Activated naive CD4-positive, alpha-beta T cell treated with anti-CD3 and anti-CD28 coated beads, Interleukin-2, amount 10 ng/mL, durations not matched to agents 7 days and 5 days (primary cell): ENCODE data around the gene CCDC158.
A peak's percentile ranks its signal among the peaks of the same experiment; 100 is the strongest.
"Not testable (repeated sequence)": the region's sequence is repeated elsewhere in the genome, so short reads cannot be mapped to it uniquely, and the experiment has no call there.

ENCODE experiments used
- CTCF ChIA-PET: fragments of 350-600 bp; sonication (Branson Sonifier 250); formaldehyde crosslinking; loops from one replicate; lab custom pipeline; 2021; ENCODE audit warnings: antibody characterized with exemption; lab: Charles Lee
- DNase-seq: peaks from one replicate; pipeline ENCODE4 v3.0.0-alpha.2; 2020
- H3K27ac Mint-ChIP-seq: one replicate; pipeline ENCODE4 v1.8.0; 2021; ENCODE audit warnings: mild to moderate bottlenecking, moderate library complexity, mixed read lengths
- H3K27me3 Mint-ChIP-seq: one replicate; pipeline ENCODE4 v1.8.0; 2021; ENCODE audit warnings: mild to moderate bottlenecking, mixed read lengths
- H3K36me3 Mint-ChIP-seq: one replicate; pipeline ENCODE4 v1.8.0; 2021; ENCODE audit warnings: mixed read lengths
- H3K4me1 Mint-ChIP-seq: one replicate; pipeline ENCODE4 v1.8.0; 2021; ENCODE audit warnings: mixed read lengths
- H3K4me3 Mint-ChIP-seq: one replicate; pipeline ENCODE4 v1.8.0; 2021; ENCODE audit warnings: mild to moderate bottlenecking, moderate library complexity, mixed read lengths
- H3K9me3 Mint-ChIP-seq: one replicate; pipeline ENCODE4 v1.8.0; 2021; ENCODE audit warnings: mixed read lengths

Gene CCDC158

DNA sequence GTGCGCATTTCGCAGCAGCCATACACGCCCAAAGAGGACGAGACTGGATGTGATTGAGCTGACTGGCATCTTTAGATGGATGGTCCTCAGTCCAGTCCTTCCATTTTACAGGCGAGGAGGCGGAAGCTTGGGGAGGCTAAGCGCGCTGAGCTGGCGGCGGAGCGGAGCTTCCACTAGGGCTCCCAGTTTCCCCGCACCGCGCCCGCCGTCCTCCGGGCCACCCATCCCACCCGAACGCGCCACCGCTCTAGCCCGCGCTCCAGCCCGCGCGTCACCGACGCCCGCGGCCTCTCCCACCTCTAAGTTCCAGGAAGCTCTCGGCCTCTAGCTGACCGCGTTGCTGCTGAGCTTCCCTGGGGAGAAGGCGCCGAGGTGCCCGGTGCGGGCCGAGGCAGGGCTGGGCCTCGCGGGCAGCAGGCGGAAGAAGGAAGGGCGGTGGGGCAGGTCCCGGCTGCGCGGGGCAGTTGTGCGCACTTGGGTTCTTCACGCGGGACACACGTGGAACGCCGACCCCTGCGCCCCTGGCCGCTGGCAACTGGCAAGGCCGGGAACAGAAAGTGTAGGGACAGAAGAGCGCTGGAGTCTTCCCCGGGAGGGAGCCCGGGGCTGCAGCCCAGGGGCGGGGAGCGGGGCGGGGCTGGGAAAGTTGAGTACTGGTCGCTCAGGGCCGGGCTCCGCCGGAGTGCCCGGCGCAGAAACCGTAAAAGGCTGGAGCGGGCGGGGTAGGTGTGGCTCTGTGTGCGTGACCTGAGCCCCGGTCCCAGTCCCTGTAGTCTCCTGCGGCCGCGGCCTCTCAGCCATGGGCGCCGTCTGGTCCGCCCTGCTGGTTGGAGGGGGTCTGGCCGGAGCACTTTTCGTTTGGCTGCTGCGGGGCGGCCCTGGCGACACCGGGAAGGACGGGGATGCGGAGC, 114.7 kb downstream of the CCDC158 start, which contains the start of gene STBD1:
TSS of gene STBD1 (plus strand) at position 763 of the 911 bp plus-strand sequence. CDS start at position 800, 37 bp downstream.
- no peaks in the 10 kb centered on the region for H3K9me3 Mint-ChIP-seq

DNA sequence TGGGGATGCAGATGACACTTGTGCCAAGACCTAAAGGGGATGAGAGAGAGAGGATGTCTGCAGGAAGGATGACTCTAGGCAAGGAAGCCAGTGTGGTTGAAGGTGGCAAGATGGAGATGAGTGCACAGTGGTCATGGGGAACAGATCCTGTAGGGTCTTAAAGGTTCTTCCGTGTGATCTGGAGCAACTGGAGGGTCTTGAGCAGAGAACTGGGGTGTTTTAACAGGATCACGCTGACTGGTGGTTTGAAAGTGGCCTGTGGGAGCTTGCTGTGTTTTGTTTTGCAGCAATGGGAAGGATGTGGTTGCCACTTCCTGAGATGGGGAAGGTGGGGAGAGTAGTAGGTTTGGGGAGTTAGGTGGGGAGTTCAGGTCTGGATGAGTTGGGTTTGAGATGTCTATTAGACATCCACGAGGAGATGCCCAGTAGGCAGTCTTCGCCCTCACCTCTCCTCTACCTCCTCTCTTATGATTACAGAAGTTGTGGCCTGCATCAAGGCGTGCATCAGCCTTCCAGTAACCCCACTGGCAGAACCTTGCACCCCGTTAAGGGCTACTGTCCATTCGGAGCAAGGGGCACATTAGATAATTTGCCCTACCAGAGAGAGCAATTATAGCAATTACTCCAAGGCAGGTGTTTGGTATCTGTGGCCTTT, 115.8 kb downstream of the CCDC158 start:
- Mint-ChIP-seq H3K27ac (peak overlapping the region; percentile 78), H3K9me3 (peaks cover 2% of the 10 kb centered on the region), H3K27me3 (peaks cover 38% of the 10 kb centered on the region), H3K36me3 (peaks cover 16% of the 10 kb centered on the region), H3K4me3 (peak overlapping the region; percentile 74), H3K4me1 (peaks cover 59% of the 10 kb centered on the region)
- CTCF ChIA-PET, result interaction anchor here (0.9 to 4.4 kb wide), 5 partner anchors 19 to 125 kb away, joined by 3 to 32 read pairs (median 3); no protein-coding TSS in a partner anchor
- peak; percentile 44 for DNase-seq

More for the DNA sequence above, 114.7 kb downstream of the CCDC158 start, which contains the start of gene STBD1:
- peaks cover 48% of the 10 kb centered on the region for H3K4me1 Mint-ChIP-seq
- H3K27ac Mint-ChIP-seq, result peak within 1 kb of the TSS; percentile 78
- peak within 1 kb of the TSS; percentile 74 for H3K4me3 Mint-ChIP-seq
- CTCF ChIA-PET, result interaction anchor here (0.9 to 4.4 kb wide), 7 partner anchors 9 to 126 kb away, joined by 3 to 32 read pairs (median 3); no protein-coding TSS in a partner anchor
- peak; percentile 59 for DNase-seq
- peaks cover 38% of the 10 kb centered on the region for H3K27me3 Mint-ChIP-seq
- peaks cover 14% of the 10 kb centered on the region for H3K36me3 Mint-ChIP-seq

DNA sequence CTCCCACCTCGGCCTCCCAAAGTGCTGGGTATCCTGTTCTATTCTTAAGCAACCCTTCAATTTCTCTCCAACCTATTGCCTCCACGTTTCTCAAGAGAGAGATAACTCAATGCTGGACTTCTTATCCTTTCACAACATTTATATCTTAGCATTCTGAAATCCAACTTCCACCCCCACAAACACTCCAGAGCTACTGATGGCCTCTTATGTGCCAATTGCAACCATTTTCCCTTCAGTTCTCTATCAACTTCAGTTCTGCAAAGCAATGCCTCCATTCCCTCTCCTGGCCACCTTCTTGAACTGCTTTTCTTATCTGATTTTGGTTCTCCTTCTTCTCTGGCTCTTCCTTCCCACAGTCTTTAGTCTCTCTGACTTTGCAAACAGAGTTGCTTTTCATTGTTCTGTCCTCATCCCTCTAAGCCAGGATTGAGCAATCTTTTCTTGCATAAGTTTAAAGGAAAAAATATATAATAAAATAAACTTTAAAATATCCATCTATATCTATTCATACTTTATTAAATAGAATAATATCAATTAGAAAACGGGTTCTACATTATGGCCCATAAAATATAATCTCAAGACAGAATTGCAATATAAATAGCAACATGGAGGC, 118.0 kb downstream of the CCDC158 start:
- Mint-ChIP-seq H3K4me3 (no peak overlapping the region), H3K4me1 (peaks cover 62% of the 10 kb centered on the region), H3K9me3 (peaks cover 10% of the 10 kb centered on the region), H3K36me3 (peaks cover 12% of the 10 kb centered on the region), H3K27me3 (peaks cover 22% of the 10 kb centered on the region), H3K27ac (no peak overlapping the region)
- no peak for DNase-seq
- CTCF ChIA-PET, result no interaction called here

DNA sequence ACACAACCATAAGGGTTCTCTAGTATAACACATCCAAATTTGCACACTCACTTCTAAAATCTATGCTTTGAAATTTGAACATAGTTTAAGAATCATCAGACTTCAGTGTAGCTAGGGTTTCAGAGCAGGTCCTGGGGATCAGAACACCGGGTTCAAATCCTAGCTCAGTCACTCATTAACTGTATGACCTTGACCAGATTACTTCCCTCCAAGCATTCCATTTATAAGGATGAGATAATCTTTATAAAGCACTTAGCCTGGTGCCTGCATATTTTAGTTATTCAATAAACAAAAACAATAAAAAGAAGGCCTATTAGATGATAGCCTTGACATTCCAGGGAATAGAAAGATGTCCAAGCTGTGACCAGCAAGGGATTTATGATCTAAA, 119.2 kb downstream of the CCDC158 start:
- peaks cover 14% of the 10 kb centered on the region for H3K27me3 Mint-ChIP-seq
- H3K36me3 Mint-ChIP-seq, result peaks cover 14% of the 10 kb centered on the region
- peaks cover 21% of the 10 kb centered on the region for H3K9me3 Mint-ChIP-seq
- CTCF ChIA-PET, result interaction anchor here (0.6 to 2.1 kb wide), 3 partner anchors 76 to 751 kb away, joined by 3 to 6 read pairs (median 3); no protein-coding TSS in a partner anchor
- no peak for DNase-seq
- no peak overlapping the region for H3K4me3 Mint-ChIP-seq
- peaks cover 58% of the 10 kb centered on the region for H3K4me1 Mint-ChIP-seq
- H3K27ac Mint-ChIP-seq, result peak overlapping the region; percentile 47

DNA sequence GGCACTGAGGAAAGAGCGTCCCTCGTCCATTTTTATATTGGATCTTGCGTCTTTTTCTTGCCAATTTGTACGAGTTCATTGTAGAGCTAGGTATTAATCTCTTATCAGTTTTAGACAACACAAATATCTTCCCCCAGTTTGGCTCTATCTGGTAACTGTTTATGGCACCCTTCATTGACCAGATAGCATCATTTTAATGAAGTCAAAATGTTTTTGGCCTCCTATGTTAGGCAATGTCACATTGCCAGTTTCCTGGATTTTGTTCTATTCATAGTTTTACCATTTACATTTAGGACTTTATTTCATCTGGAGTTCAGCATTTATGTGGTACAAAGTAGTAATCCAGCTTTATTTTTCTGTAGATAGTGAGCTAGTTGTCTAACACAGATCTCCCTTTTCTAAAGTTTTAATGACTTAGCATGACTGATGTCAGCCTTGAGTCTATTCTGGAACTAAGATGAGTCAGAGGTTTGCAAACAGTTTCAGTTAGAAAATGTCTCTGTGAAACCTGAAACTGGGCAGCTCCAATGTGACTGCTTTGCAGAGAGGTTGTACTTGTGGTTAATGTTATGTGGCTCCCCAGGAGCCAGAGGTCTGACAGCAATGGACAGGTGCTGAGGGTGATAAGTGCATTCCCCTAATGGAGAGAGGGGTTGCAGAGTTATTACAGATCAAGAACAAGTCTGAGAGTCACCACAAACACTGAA, 119.7 kb downstream of the CCDC158 start:
- Mint-ChIP-seq H3K4me1 (peaks cover 58% of the 10 kb centered on the region), H3K36me3 (peaks cover 14% of the 10 kb centered on the region), H3K9me3 (peaks cover 23% of the 10 kb centered on the region), H3K27me3 (peaks cover 9% of the 10 kb centered on the region), H3K4me3 (no peak overlapping the region), H3K27ac (peak overlapping the region; percentile 47)
- CTCF ChIA-PET, result interaction anchor here (0.6 to 2.1 kb wide), 3 partner anchors 77 to 752 kb away, joined by 3 to 6 read pairs (median 3); no protein-coding TSS in a partner anchor
- peak; percentile 49 for DNase-seq

DNA sequence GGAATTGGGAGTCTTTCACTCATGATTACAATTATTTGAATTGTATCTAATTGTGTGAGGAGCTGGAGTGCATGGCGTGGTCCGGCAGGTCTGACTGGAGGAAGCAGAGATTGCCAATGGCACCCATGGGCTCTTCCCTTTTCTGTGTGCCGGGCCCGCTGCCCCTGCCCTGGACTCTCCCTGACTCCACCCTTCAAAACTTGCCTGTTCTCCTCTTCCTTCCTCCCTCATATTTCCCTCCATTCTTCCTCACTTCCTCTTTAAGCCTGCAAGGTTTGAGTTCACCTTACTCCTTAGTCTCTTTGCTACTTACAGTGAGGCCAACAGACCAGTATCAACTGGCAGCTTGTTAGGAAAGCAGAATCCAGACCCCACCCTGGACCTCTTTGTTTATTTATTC, 120.9 kb downstream of the CCDC158 start:
- no peak for DNase-seq
- H3K4me3 Mint-ChIP-seq, result no peak overlapping the region
- CTCF ChIA-PET, result interaction anchor here (2.1 kb wide), 1 partner anchor 78 kb away, joined by 6 read pairs; no protein-coding TSS in a partner anchor
- H3K27ac Mint-ChIP-seq, result no peak overlapping the region
- H3K36me3 Mint-ChIP-seq, result peaks cover 14% of the 10 kb centered on the region
- peaks cover 49% of the 10 kb centered on the region for H3K4me1 Mint-ChIP-seq
- peaks cover 25% of the 10 kb centered on the region for H3K9me3 Mint-ChIP-seq
- peaks cover 12% of the 10 kb centered on the region for H3K27me3 Mint-ChIP-seq

DNA sequence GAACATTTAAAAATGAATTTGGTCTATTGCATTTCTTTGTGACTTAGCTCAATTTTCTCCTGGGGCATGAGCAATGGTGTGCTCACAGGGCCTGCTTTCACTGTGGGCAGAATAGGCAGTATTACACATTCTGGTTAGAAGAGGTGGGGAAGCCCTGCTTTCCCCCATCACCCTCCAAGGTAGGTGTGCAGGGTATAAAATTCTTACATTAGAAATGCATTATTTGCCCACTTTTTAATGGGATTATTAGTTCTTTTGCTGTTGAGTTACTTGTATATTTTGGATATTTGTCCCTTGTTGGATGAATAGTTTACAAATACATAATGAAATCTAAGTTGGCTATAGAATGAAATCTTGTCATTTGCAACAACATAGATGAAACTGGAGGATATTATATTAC, 122.7 kb downstream of the CCDC158 start:
- Mint-ChIP-seq H3K27ac (no peak overlapping the region), H3K27me3 (peaks cover 19% of the 10 kb centered on the region), H3K4me3 (no peak overlapping the region), H3K9me3 (peaks cover 25% of the 10 kb centered on the region), H3K36me3 (peaks cover 14% of the 10 kb centered on the region), H3K4me1 (peaks cover 34% of the 10 kb centered on the region)
- DNase-seq, result no peak
- CTCF ChIA-PET, result no interaction called here

DNA sequence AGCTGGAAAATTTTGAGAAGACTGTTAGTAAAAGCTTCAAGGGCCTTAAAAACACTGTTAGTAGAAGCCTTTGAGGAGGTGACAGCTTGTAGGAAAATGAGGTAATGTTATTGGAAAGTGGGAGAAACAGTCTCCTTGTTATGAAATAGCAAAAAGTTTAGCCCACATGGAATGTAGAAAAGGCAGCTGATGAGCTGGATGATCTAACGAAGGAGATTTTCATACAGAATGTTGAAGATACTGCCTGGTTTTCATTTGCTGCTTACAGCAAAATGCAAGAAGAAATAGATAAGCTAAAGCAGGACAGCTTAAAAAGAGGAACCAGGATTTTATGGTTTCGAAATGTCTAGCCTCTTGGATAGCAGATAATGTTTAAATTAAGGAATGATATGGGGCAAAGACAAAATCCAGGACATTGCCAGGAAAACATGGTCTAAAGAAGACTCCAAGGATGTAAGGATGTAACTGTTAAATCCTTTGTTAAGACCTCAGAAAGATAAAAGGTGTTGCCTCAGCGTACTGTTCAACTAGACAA, 124.6 kb downstream of the CCDC158 start:
- no peak for DNase-seq
- Mint-ChIP-seq H3K4me1 (peaks cover 17% of the 10 kb centered on the region), H3K27me3 (peaks cover 16% of the 10 kb centered on the region), H3K36me3 (peaks cover 11% of the 10 kb centered on the region), H3K27ac (no peak overlapping the region), H3K4me3 (no peak overlapping the region), H3K9me3 (peaks cover 25% of the 10 kb centered on the region)
- CTCF ChIA-PET, result interaction anchor here (1.5 kb wide), 1 partner anchor 10 kb away, joined by 6 read pairs; the partner anchor contains the start of gene STBD1

DNA sequence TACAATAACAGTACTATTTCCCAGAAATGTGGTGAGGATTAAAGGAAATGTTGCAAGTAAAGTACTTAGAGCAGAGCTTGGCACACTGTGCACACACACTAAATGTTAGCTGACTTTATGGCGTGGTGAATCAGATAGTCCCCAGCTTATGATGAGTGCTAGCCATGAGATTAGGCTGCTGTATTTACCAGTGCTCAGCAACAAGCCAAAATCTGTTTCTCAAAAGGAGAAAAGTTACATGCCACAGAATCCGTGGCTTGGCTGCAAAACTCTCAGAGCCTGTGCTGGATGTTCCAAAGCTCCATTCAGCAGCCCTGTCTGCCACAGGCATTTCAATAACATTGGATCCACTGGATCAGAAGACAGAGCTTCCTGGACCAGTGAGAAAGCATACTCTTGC, 127.2 kb downstream of the CCDC158 start:
- Mint-ChIP-seq H3K36me3 (peaks cover 8% of the 10 kb centered on the region), H3K9me3 (peaks cover 21% of the 10 kb centered on the region), H3K27me3 (peaks cover 24% of the 10 kb centered on the region), H3K4me1 (no peaks in the 10 kb centered on the region), H3K27ac (no peak overlapping the region), H3K4me3 (no peak overlapping the region)
- DNase-seq, result no peak
- CTCF ChIA-PET, result interaction anchor here (1.4 kb wide), 1 partner anchor 85 kb away, joined by 3 read pairs; no protein-coding TSS in a partner anchor

DNA sequence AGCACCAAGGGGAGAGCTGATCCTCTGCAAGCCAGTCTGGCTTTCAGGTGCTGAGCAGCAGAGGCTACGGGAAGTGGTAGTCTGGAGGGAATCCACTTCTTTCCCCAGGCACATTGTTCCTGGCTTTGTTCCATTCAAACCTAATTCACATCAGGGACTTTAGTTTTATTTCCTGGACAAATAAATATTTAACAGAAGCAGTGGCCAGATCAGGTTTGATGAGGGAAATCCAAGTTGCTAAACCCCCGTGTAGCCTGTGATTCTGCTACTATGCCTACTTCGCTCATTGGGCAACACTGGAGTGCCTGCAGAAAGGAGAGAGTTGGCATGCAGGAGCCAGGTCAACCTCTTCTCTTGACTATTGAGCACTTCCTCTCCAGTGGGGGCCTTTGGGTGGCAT, 128.2 kb downstream of the CCDC158 start:
- H3K36me3 Mint-ChIP-seq, result peaks cover 2% of the 10 kb centered on the region
- DNase-seq, result no peak
- H3K9me3 Mint-ChIP-seq, result peaks cover 13% of the 10 kb centered on the region
- no peaks in the 10 kb centered on the region for H3K4me1 Mint-ChIP-seq
- H3K27me3 Mint-ChIP-seq, result peaks cover 27% of the 10 kb centered on the region
- H3K27ac Mint-ChIP-seq, result no peak overlapping the region
- H3K4me3 Mint-ChIP-seq, result no peak overlapping the region
- CTCF ChIA-PET, result no interaction called here

DNA sequence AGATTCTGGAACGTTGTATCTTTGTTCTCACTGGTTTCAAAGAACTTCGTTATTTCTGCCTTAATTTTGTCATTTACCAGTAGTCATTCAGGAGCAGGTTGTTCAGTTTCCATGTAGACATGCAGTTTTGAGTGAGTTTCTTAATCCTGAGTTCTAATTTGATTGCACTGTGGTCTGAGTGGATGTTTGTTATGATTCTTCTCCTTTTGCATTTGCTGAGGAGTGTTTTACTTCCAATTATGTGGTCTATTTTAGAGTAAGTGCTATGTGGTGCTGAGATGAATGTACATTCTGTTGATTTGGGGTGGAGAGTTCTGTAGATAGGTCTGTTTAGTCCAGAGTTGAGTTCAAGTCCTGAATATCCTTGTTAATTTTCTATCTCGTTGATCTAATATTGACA, 133.1 kb downstream of the CCDC158 start:
- CTCF ChIA-PET, H3K4me3 Mint-ChIP-seq, H3K27ac Mint-ChIP-seq, H3K36me3 Mint-ChIP-seq, H3K9me3 Mint-ChIP-seq, DNase-seq, H3K4me1 Mint-ChIP-seq: not testable (repeated sequence)
- peaks cover 25% of the 10 kb centered on the region for H3K27me3 Mint-ChIP-seq

DNA sequence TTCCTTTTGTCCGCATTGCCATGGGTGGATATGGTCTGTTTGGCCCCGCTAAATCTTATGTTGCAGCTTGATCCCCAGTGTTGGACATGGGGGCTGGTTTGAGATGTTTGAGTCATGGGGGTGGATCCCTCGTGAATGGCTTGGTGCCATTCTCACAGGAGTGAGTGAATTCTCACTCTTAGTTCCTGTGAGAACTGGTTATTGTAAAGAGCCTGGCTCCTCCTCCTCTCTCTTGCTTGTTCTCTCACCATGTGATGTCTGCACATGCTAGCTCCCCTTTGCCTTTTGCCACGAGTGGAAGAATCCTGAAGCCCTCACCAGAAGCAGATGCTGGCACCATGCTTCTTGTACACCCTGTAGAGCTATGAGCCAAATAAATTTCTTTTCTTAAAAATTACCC, 137.0 kb downstream of the CCDC158 start:
- Mint-ChIP-seq H3K4me1 (no peaks in the 10 kb centered on the region), H3K36me3 (no peaks in the 10 kb centered on the region), H3K4me3 (no peak overlapping the region), H3K9me3 (peaks cover 5% of the 10 kb centered on the region), H3K27me3 (peaks cover 16% of the 10 kb centered on the region), H3K27ac (no peak overlapping the region)
- DNase-seq, result no peak
- CTCF ChIA-PET, result no interaction called here
